Pancreas (tissue), 10 donors: Measurements from ENCODE around the gene SEPTIN7. TPM values are rescaled to one million over a fixed set of nuclear protein-coding genes. Genes with fewer than 3 reads are reported as not detected.

Experiments used
- ATAC-seq, 4 donors: fragments of 200-7000 bp; cut with Tn5 transposase; one replicate each; pipeline versions ENCODE4 v1.8.0 to v1.9.1; 2020; ENCODE audit warnings: mild to moderate bottlenecking in 4 of 4, moderate library complexity in 4 of 4
- DNase-seq, 6 donors: peaks; one replicate each; pipeline ENCODE4 v3.0.0-alpha.2; 2020
- FAIRE-seq: peaks from 2 replicates; lab custom pipeline; 2012; peaks lifted over from hg19 to GRCh38; lab: Jason Lieb, UNC
- H3K27ac ChIP-seq, 4 donors: fragments of 200-600 bp; sonication (generic); 1 replicate in 3 of 4; 2 replicates in 1 of 4; pipeline versions ENCODE4 v1.5.0 to v1.8.0; 2020
- H3K27me3 ChIP-seq, 4 donors: fragments of 200-600 bp; one replicate each; pipeline ENCODE4 v1.8.0; 2021
- H3K36me3 ChIP-seq, 3 donors: fragments of 200-600 bp; sonication (generic) in 1 of 3; one replicate each; pipeline versions ENCODE4 v1.5.0 to v1.8.0; 2020 to 2021
- H3K4me1 ChIP-seq, 3 donors: fragments of 200-600 bp; one replicate each; pipeline ENCODE4 v1.8.0; 2021
- H3K4me3 ChIP-seq, 4 donors: fragments of 200-600 bp; sonication (generic) in 2 of 4; one replicate each; pipeline versions ENCODE4 v1.5.0 to v1.8.0; 2020 to 2021
- H3K9me3 ChIP-seq, 4 donors: fragments of 200-600 bp; one replicate each; pipeline ENCODE4 v1.8.0; 2021
- WGBS, 2 donors: extraction: QIAGEN DNeasy Blood & Tissue Kit; methylation state at CpG; one replicate each; pipeline ENCODE4 v1.1.7; 2013; 5-methylcytosine and 5-hydroxymethylcytosine counted together
- intact Hi-C, 3 donors: fragments of 100-400 bp; cut with DNase I; formaldehyde crosslinking; loops; one replicate each; pipeline versions ENCODE4 v1.11.1 to v1.14.2; 2022
- polyA plus RNA-seq, 2 donors: library from polyadenylated mRNA; stranded (reverse); fragments of 200-250 nt; gene quantifications; one replicate each; pipeline ENCODE4 v1.2.3, GENCODE V29; 2013
- total RNA-seq, 6 donors: library from RNA; stranded (reverse); fragmentation: NEBNext Ultra II Directional in 4 of 6; extraction: Animal tissue kit (Norgen Biotek cat#: 25700) in 4 of 6; gene quantifications; one replicate each; pipeline versions ENCODE4 v1.2.1 to v1.2.4, GENCODE V29; 2021 to 2023
- TF ChIP-seq, protein P1 (sequence below), 4 donors: fragments of 200-600 bp; sonication (generic) in 3 of 4; IDR thresholded peaks; one replicate each; pipeline versions ENCODE4 v1.5.0 to v1.8.0; 2021; ENCODE audit warnings: antibody characterized with exemption in 4 of 4
- donor health status: healthy with polysubstance abuse.
- donor health status: DM: no; HTN: no; CAD: no; lungs with moderate emphysema.
- donor health status: DM: no; HTN: no; CAD: no.
- donor health status: control.
- donor health status: control.
- donor health status: Bipolar disorder and iron deficiency.
- donor health status: DM: yes; HTN: yes; CAD: no.
- donor health status: DM: no; HTN: no; CAD: no.
- donor health status: DM: no; HTN: no; CAD: no.
- donor health status: DM: yes; HTN: yes; CAD: no.

SEPTIN7 gene
- total and polyA plus RNA-seq, 8 donors = 27.6 to 75.9 (median 39.4) TPM

DNA sequence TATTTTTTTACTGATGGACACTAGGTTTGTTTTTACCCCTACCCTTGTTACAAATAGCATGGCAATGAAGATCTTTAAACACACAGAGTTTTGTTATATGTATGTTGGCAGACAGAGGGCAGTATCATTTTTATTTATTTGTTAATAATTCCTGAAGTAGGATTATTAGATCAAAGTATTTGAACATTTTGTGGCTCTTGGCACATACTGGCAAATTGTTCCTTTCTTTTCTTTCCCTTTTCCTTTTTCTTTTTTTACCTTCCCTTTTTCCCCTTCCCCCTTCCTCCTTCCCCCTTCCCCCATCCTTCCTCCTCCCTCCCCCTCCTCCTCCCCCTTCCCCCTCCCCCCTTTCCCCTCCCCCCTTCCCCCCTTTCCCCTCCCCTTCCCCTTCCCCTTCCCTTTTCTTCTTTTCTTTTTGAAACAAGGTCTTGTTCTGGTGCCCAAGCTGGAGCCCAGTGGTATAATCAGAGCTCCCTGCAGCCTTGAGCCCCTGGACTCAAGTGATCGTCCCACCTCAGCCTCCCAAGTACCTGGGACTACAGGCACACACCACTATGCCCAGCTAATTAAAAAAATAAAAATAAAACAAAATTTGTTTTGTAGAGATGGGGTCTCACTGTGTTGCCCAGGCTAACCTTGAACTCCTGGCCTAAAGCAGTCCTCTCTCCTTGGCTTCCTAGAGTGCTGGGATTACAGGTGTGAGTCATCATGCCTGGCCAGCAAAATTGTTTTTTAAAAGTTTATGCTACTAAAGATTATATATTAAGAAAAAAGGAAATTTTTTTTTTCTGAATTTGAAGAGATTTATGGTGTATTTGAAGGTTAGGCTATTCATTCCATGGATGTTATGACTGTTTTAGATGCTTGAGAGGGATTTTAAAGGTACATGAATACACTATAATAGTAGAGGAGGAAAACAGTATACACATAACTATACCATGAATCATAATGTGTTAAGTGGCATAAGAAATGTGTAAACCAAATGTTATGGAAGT, 39.3 kb downstream of the SEPTIN7 start:
- Histone ChIP-seq H3K27ac (no peak overlapping the region), H3K4me1 (no peaks in the 10 kb centered on the region), H3K9me3 (no peaks in the 10 kb centered on the region), H3K27me3 (no peaks in the 10 kb centered on the region), H3K4me3 (no peak overlapping the region), H3K36me3 (no peaks in the 10 kb centered on the region)
- FAIRE-seq = no peak
- 94 to 100% methylated on average over 1 of the region's 1 CpG for WGBS, 2 donors
- no peak for ATAC-seq
- intact Hi-C loops = no loop called here
- no peak for DNase-seq
- TF ChIP-seq, protein P1, sequence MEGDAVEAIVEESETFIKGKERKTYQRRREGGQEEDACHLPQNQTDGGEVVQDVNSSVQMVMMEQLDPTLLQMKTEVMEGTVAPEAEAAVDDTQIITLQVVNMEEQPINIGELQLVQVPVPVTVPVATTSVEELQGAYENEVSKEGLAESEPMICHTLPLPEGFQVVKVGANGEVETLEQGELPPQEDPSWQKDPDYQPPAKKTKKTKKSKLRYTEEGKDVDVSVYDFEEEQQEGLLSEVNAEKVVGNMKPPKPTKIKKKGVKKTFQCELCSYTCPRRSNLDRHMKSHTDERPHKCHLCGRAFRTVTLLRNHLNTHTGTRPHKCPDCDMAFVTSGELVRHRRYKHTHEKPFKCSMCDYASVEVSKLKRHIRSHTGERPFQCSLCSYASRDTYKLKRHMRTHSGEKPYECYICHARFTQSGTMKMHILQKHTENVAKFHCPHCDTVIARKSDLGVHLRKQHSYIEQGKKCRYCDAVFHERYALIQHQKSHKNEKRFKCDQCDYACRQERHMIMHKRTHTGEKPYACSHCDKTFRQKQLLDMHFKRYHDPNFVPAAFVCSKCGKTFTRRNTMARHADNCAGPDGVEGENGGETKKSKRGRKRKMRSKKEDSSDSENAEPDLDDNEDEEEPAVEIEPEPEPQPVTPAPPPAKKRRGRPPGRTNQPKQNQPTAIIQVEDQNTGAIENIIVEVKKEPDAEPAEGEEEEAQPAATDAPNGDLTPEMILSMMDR (IDR thresholded peaks at IDR 0.05) = no peak

DNA sequence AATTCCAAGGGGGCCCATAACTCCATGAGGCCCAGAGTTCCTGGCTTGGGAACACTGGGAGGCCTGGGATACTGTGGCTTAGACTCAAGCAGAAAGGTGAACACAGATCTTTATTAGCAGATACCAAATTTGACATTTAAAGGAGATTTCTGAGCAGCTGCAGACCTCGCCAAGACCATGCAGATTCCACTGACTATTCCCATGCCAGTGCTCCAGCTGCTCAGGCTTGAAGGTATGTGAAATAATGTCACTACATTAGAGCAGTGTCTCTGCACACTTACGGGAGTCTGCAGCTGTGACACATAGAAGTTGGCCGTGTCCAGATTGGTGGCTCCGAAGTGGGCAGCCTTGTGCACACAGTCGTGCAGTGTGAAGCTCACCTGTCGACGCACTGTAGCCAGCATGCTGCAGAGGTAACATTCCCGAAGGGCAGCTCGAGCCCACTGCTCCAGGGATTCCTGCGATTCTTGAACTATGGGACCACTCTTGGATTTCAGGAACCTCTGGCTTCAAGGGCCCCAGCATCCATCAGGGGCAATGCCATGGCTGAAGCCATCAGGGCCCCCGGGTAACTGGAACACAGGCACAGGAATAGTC, 46.1 kb downstream of the SEPTIN7 start:
- no peak overlapping the region for H3K4me3 ChIP-seq
- no peaks in the 10 kb centered on the region for H3K9me3 ChIP-seq
- 91 to 93% methylated on average over 11 of the region's 11 CpGs for WGBS, 2 donors
- TF ChIP-seq, protein P1 (IDR thresholded peaks at IDR 0.05) = no peak
- H3K27ac ChIP-seq = no peak overlapping the region
- ATAC-seq (no peak), DNase-seq (no peak), FAIRE-seq (no peak)
- H3K27me3 ChIP-seq = no peaks in the 10 kb centered on the region
- intact Hi-C loops = no loop called here
- H3K4me1 ChIP-seq = peaks cover 0 to 3% (median 0%) of the 10 kb centered on the region in 3 donors
- H3K36me3 ChIP-seq = no peaks in the 10 kb centered on the region

DNA sequence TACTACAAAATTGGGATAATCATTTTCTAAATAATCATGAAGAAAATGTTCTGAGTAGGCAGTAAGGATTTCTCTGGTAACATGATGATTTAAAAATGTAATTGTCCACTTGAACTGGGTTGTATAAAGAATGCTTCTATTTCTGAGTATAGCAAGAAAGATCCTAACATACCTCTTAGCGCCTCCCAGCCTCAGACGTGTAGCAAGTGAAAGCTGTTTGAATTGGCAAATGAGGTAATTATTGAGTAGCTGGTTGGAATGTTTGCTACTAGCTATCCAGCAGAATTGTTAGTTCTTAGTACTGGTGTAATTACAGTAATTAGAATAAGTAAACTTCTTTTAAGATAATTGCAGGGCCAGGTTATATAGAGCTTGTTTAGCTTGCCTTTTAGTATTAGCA, 47.9 kb downstream of the SEPTIN7 start:
- no peak overlapping the region for H3K27ac ChIP-seq
- intact Hi-C loops = no loop called here

DNA sequence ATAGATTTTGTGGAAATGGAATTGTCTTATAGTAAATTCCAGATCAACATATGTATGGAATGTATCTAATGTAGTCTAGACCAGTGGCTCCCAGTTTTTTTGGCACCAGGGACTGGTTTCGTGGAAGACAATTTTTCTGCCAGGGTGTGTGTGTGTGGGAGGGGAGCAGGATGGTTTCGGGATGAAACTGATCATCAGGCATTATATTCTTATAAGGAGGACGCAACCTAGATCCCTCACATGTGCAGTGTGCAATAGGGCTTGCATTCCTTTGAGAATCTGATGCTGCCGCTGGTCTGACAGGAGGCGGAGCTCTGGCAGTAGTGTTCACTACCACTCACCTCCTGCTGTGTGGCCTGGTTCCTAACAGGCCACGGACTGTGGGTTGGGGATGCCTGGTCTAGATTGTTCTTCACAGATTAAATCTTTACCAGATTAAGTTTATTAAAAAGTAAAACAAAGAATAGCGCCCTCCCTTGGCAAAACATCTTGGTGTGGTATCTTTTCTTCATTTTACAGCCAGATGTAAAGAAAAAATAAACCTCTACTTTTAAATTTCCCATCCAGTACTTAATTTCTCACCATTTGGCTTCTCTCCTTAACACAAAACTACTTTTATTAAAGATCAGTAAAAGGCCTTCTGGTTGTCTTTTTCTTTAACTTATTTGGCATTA, 48.4 kb downstream of the SEPTIN7 start:
- DNase-seq = no peak
- FAIRE-seq = no peak
- H3K4me1 ChIP-seq = peaks cover 0 to 9% (median 0%) of the 10 kb centered on the region in 3 donors

More for the DNA sequence above, 47.9 kb downstream of the SEPTIN7 start:
- 61 to 67% methylated on average over 2 of the region's 2 CpGs for whole genome bisulfite sequencing, 2 donors
- peak; percentile 53 for FAIRE-seq
- Histone ChIP-seq H3K36me3 (no peaks in the 10 kb centered on the region), H3K4me1 (peaks cover 0 to 9% (median 0%) of the 10 kb centered on the region in 3 donors), H3K9me3 (no peaks in the 10 kb centered on the region), H3K27me3 (no peaks in the 10 kb centered on the region), H3K4me3 (no peak overlapping the region)
- no peak for DNase-seq
- no peak for ATAC-seq
- TF ChIP-seq, protein P1 (IDR thresholded peaks at IDR 0.05) = no peak

More for the DNA sequence above, 48.4 kb downstream of the SEPTIN7 start:
- TF ChIP-seq, protein P1 (IDR thresholded peaks at IDR 0.05) = no peak
- no peak for ATAC-seq
- no peaks in the 10 kb centered on the region for H3K9me3 ChIP-seq
- H3K27ac ChIP-seq = no peak overlapping the region
- WGBS, 2 donors = 86 to 89% methylated on average over 7 of the region's 7 CpGs
- no peaks in the 10 kb centered on the region for H3K27me3 ChIP-seq
- no peaks in the 10 kb centered on the region for H3K36me3 ChIP-seq
- H3K4me3 ChIP-seq = no peak overlapping the region
- intact Hi-C loops = no loop called here
